ENCODE measurements around the gene CLEC4D. TPM values are rescaled to one million over a fixed set of nuclear protein-coding genes. Genes with fewer than 3 reads are reported as not detected.
"Not testable (repeated sequence)": the region's sequence is repeated elsewhere in the genome, so short reads cannot be mapped to it uniquely, and the experiment has no call there.

CLEC4D gene
- total RNA-seq, 1 donor from 2014 or later, result 0.43 TPM

DNA sequence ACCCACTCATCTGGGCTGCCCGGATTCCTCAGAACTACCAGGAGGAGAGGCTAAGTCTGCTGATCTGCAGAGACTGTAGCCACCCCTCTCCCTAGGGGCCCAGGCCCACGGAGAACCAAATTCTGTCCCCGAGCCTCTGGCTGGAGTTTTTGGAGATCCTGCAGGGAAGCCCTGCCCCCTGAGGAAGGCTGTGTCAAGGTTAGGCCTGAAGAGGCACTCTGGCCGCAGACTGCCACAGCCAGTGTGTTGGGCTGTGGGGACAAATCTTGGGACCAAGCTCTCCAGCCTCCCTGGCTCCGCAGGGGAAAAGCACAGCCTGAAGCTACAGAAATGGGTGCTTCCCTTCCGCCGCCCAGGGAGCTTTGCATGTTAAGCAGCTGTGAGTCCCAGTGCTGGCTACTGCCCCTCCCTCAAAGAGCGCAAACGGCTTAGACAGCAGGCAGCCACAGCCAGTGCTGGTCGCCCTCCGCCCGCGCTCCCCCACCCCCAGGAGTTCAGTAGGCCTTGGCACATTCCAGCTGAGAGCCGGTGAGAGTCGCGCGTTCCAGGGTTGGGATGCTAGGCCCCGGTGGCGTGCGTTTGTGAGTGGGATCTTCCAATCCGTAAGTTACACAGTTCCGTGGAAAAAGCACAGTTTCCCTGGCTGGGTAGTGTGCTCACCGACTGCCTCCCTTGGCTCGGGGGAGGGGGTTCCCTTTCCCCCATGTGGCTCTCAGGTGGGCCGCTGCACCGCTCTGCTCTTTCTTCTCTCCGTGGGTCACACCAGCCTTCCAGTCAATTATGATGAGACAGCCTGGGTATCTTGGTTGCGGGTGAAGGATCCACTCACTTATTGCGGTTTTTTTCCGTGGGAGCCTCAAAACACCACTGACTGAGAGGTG is 14.2 kb downstream of the CLEC4D start:
- intact Hi-C loops (cut with DNase I), result no loop called here
- DNase-seq (ENCODE audit: low spot score), result no peak

DNA sequence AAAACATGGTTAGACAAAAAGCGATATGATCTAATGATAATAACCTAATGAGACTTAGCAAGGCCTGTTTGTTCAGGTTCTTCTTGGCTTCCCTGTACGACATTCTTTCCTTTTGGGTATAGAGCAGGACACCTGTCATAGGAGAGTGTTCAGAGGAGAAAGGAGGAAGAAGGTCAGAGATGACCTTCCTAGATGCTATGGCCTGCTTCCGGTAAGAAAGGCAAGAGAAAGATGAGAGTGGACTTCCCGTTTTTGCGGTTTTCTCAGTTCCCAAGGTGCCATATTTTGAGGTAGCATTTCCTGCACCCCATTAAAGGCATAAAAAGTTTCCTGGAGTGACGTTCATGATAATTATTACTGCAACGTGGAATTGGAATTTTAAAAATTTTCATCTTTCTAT is 18.7 kb downstream of the CLEC4D start:
- no peak for DNase-seq (ENCODE audit: low spot score)
- intact Hi-C loops (cut with DNase I), result no loop called here

DNA sequence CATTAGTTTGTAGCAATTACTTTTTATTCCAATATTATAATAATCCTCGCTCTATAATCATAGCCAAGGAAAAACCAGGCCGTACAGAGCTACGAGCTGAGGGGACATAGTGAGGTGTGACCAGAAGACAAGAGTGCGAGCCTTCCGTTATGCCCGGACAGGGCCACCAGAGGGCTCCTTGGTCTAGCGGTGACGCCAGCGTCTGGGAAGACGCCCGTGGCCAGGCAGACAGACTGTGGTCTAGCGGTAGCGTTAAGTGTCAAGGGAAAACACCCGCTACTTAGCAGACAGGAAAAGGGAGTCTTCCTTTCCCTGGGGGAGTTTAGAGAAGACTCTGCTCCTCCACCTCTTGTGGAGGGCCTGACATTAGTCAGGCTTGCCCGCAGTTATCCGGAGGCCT is 24.5 kb downstream of the CLEC4D start:
- DNase-seq (ENCODE audit: low spot score); intact Hi-C loops (cut with DNase I): not testable (repeated sequence)

- intact Hi-C loops (cut with DNase I); DNase-seq (ENCODE audit: low spot score): not testable (repeated sequence)
Measured at GRCh38 chr12:8540831-8541230, 27.5 kb downstream of the CLEC4D start, which contains the start of gene CLEC4E. Gene CLEC4E, minus strand, starts transcription at chr12:8540905. Its CDS starts 108 bp downstream, at chr12:8540797.

DNA sequence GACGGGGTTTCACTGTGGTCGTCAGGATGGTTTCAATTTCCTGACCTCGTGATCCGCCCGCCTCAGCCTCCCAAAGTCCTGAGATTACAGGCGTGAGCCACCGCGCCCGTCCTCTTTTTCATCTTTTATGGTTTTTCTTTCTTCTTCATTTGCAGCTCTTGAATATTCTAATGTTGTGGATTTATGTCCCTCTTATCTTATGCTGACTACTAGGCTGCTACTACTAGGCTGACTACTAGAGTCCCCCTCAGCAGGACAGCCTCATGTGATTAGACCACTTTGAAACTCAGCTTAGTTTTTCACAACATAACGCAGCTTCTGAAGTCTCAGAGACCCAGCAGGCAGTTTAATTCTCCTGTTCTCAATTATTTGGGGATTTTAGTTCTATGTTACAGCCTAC is 28.3 kb downstream of the CLEC4D start:
- DNase-seq (ENCODE audit: low spot score), result no peak
- intact Hi-C loops (cut with DNase I), result no loop called here

- intact Hi-C loops (cut with DNase I), result loop anchor here (2.0 kb wide), 1 partner anchor 65 kb away; no protein-coding TSS in a partner anchor
- no peak for DNase-seq (ENCODE audit: low spot score)
Measured at GRCh38 chr12:8544295-8544694, 31.0 kb downstream of the CLEC4D start.

- intact Hi-C loops (cut with DNase I), result no loop called here
Measured at GRCh38 chr12:8546591-8546990, 33.3 kb downstream of the CLEC4D start.

DNA sequence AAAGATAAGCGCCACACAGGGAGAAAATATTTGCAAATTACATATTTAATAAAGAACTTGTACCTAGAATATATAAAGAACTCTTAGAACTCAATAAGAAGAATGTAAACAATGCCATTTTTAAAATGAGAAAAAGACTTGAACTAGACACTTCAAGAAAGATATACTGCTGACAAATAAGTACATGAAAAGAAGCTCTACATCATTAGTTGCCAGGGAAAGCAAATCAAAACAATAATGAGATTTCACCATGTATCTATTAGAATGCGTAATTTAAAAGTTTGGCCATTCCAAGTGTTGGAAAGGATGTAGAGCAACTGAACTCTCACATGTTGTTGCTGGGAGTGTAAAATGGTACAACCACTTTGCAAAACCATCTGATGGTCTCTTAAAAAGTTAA is 34.3 kb downstream of the CLEC4D start:
- intact Hi-C loops (cut with DNase I), result no loop called here
- no peak for DNase-seq (ENCODE audit: low spot score)

More at GRCh38 chr12:8546591-8546990, 33.3 kb downstream of the CLEC4D start:
- DNase-seq (ENCODE audit: low spot score), result no peak

DNA sequence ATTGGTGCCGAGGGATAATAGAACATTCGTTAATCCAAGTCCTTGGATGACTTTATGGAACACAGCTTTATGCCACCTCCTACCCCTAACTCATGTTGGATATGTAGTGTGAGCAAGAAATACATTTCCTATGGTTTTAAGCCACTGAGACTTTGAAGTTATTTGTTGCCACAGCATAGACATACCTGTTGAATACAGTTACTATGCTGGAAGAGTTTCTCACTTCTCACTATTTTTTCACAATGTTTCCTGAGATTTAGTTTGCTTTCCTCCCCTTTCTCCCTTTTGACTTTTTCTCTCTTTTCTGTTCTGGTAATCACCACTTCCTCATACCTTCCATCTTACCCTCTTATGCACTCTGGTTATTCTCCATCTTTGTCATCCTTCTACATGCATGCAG is 34.9 kb downstream of the CLEC4D start:
- DNase-seq (ENCODE audit: low spot score), result no peak
- intact Hi-C loops (cut with DNase I), result no loop called here

- no peak for DNase-seq (ENCODE audit: low spot score)
- intact Hi-C loops (cut with DNase I), result no loop called here
Measured at GRCh38 chr12:8549381-8549780, 36.1 kb downstream of the CLEC4D start.

DNA sequence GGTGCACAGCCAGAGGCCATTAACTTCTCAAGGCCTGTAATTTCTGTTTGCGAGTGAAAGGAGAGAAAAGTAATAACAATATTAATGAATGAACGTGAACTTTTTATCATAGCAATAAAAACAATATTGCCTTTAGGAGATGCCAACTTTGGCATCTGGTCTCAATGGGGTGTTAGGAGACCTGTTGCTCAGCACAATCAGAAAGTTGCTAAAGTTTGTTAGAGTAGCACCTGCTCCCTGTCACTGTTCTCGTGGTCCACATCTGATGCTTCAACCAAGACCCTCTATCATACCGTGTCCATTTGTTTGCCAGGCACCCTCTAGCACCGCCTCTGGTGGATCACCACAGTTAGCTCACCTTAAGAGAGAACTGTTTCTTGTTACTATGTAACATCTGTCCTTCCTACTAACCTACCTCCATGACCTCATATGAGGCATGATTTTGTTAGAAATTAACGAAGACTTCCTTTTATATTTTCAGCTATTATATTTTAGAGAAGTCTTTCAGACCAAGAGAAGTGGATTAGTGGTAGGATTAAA is 39.9 kb downstream of the CLEC4D start:
- intact Hi-C loops (cut with DNase I), result no loop called here
- no peak for DNase-seq (ENCODE audit: low spot score)

- intact Hi-C loops (cut with DNase I), result no loop called here
Measured at GRCh38 chr12:8554451-8555195, 41.3 kb downstream of the CLEC4D start.

DNA sequence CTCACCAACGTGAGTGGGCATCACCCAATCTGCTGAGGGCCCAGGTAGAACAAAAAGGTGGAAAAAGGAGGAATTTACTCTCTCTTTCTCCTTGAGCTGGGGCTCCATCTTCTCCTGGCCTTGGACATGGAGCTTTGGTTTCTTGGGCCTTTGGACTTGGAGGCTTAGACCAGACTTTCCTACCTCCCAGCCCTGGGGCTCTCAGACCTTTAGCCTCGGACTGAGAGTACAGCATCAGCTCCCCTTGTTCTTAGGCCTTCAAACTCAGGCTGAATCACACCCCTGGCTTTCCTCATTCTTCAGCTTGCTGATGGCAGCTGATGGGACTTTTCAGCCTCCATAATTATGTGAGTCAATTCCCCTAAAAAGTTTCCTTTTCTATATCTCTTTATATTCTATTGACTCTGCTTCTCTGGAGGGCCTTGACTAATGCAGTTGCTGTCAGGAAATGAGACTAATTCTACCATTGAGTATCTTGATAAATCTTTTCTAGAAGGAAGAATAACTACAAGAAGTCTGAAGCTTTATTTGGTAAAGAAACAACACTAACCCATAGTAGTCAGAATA is 43.3 kb downstream of the CLEC4D start:
- no peak for DNase-seq (ENCODE audit: low spot score)
- intact Hi-C loops (cut with DNase I), result no loop called here

More at GRCh38 chr12:8554451-8555195, 41.3 kb downstream of the CLEC4D start:
- DNase-seq (ENCODE audit: low spot score), result no peak

GRCh38 chr12:8559676-8560075 is 46.4 kb downstream of the CLEC4D start:
- DNase-seq (ENCODE audit: low spot score), result no peak
- intact Hi-C loops (cut with DNase I), result no loop called here

- DNase-seq (ENCODE audit: low spot score), result no peak
- intact Hi-C loops (cut with DNase I), result no loop called here
Measured at GRCh38 chr12:8561011-8561410, 47.7 kb downstream of the CLEC4D start.

DNA sequence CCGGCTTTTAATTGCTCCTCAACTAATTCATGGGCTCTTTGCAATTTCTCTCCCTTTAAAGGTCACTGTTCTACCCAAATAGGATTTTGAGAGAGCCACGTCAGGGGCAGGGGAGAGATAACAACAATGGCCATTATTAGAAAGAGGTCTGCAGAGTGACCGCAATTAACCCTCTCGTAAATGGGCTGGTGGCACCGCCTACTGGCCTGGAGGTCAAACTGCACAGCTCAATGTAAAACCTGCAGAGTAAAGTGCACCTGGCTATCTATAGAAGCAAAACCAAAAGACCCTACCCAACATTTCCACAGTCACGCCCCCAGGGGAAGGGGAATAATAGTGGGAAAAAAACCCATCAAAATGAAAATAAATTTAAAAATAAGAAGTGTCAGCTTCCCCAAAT is 49.0 kb downstream of the CLEC4D start:
- intact Hi-C loops (cut with DNase I), result no loop called here
- no peak for DNase-seq (ENCODE audit: low spot score)

GRCh38 chr12:8563356-8563755 is 50.1 kb downstream of the CLEC4D start:
- intact Hi-C loops (cut with DNase I), result no loop called here

GRCh38 chr12:8564656-8565055 is 51.4 kb downstream of the CLEC4D start:
- DNase-seq (ENCODE audit: low spot score), result no peak
- intact Hi-C loops (cut with DNase I), result no loop called here

More at GRCh38 chr12:8563356-8563755, 50.1 kb downstream of the CLEC4D start:
- no peak for DNase-seq (ENCODE audit: low spot score)

DNA sequence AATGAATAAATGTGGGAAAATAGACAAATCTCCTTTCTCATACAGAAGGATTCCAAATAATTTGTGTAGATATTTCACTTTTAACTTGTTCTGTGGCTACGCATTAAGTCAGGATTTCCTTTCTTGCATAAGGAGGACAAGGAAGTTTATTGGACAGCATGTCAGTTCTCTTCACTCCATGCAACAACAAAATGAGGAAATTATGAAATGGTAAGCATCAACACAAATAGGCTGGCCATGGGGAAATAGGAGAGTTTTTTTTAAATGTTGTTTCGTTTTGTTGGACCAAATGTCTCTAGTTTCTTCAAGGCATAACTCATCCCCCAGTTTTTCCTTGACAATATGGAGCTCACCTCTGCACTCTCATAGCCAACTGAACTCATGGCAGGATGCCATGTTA is 52.7 kb downstream of the CLEC4D start:
- DNase-seq (ENCODE audit: low spot score); intact Hi-C loops (cut with DNase I): not testable (repeated sequence)

GRCh38 chr12:8566525-8566924 is 53.2 kb downstream of the CLEC4D start:
- DNase-seq (ENCODE audit: low spot score), result no peak
- intact Hi-C loops (cut with DNase I), result no loop called here
